Testis (tissue), 3 donors: ENCODE results near the gene ZNF236. TPM values are rescaled to one million over a fixed set of nuclear protein-coding genes. Genes with fewer than 3 reads are reported as not detected.

Experiments
- DNase-seq: peaks from one replicate; pipeline ENCODE4 v3.0.0-alpha.2; 2019
- H3K27ac ChIP-seq, 2 donors: fragments of 200-600 bp; sonication (generic); one replicate each; pipeline ENCODE4 v1.5.1; 2019
- H3K27me3 ChIP-seq: fragments of 200-600 bp; sonication (generic); one replicate; pipeline ENCODE4 v1.5.1; 2019
- H3K36me3 ChIP-seq: fragments of 200-600 bp; sonication (generic); one replicate; pipeline ENCODE4 v1.5.1; 2017; ENCODE audit warnings: low read depth; ENCODE audit errors: missing control alignments
- H3K4me1 ChIP-seq: fragments of 200-600 bp; sonication (generic); one replicate; pipeline ENCODE4 v1.5.1; 2019
- H3K4me3 ChIP-seq, 2 donors: fragments of 200-600 bp; sonication (generic); one replicate each; pipeline ENCODE4 v1.5.1; 2017 to 2019
- H3K9me3 ChIP-seq: fragments of 200-600 bp; sonication (generic); one replicate; pipeline ENCODE4 v1.5.1; 2017
- CTCF ChIP-seq, 3 experiments: fragments of 450-650 bp in 2 of 3; fragments of 200-600 bp in 1 of 3; sonication (generic) in 1 of 3; IDR thresholded peaks; one replicate each; pipeline ENCODE4 v1.5.1; 2016 to 2019; ENCODE audit warnings: antibody characterized with exemption in 3 of 3, mild to moderate bottlenecking in 2 of 3, moderate library complexity in 1 of 3
- POLR2A ChIP-seq: fragments of 450-650 bp; IDR thresholded peaks from one replicate; pipeline ENCODE4 v1.6.1; 2017; ENCODE audit warnings: antibody characterized with exemption, mild to moderate bottlenecking, moderate library complexity
- WGBS, 2 donors: methylation state at CpG; one replicate each; pipeline ENCODE4 v1.1.5; 2018; 5-methylcytosine and 5-hydroxymethylcytosine counted together
- intact Hi-C: fragments of 100-400 bp; cut with DNase I; formaldehyde crosslinking; loops from one replicate; pipeline ENCODE4 v1.15.1; 2023; ENCODE audit warnings: low total_unique reads
- polyA plus RNA-seq: library from polyadenylated mRNA; stranded (reverse); fragments of 350-450 nt; fragmentation: Illumina TruSeq; extraction: RNeasy Lipid Tissue Mini Kit (QIAGEN cat#74804); gene quantifications from one replicate; pipeline ENCODE4 v1.2.3, GENCODE V29; 2014; ENCODE audit warnings: low read depth, low replicate concordance; ENCODE audit not compliant: insufficient read depth
- total RNA-seq, 2 donors: library from RNA; depleted of rRNA; stranded (reverse); fragments of >200 nt; gene quantifications; one replicate each; pipeline ENCODE4 v1.2.3, GENCODE V29; 2016

ZNF236 gene
- total and polyA plus RNA-seq, 3 donors from 2014 or later = 19.5 to 58.2 (median 53.9) TPM

GRCh38 chr18:76834379-76834778 is 12.0 kb downstream of the ZNF236 start:
- 95 to 99% methylated on average over 6 of the region's 6 CpGs for WGBS, 2 donors
- no peak overlapping the region for H3K4me3 ChIP-seq
- intact Hi-C loops = no loop called here
- H3K27ac ChIP-seq = no peak overlapping the region
- H3K27me3 ChIP-seq = no peaks in the 10 kb centered on the region
- DNase-seq = no peak
- TF ChIP-seq CTCF (IDR thresholded peaks at IDR 0.05) (no peak), POLR2A (no peak)
- peaks cover 7% of the 10 kb centered on the region for H3K4me1 ChIP-seq
- H3K9me3 ChIP-seq = no peaks in the 10 kb centered on the region
- H3K36me3 ChIP-seq = no peaks in the 10 kb centered on the region

- no peaks in the 10 kb centered on the region for H3K9me3 ChIP-seq
- H3K4me1 ChIP-seq = peaks cover 7% of the 10 kb centered on the region
- no peak overlapping the region for H3K27ac ChIP-seq
- TF ChIP-seq POLR2A (no peak), CTCF (IDR thresholded peaks at IDR 0.05) (no peak)
- no peak for DNase-seq
- no peaks in the 10 kb centered on the region for H3K36me3 ChIP-seq
- intact Hi-C loops = no loop called here
- no peaks in the 10 kb centered on the region for H3K27me3 ChIP-seq
- H3K4me3 ChIP-seq = no peak overlapping the region
These were observed 13.0 kb downstream of the ZNF236 start for GRCh38 chr18:76835380-76835779.

GRCh38 chr18:76837071-76837470 is 14.7 kb downstream of the ZNF236 start:
- Histone ChIP-seq H3K27ac (no peak overlapping the region), H3K4me1 (peaks cover 7% of the 10 kb centered on the region), H3K4me3 (no peak overlapping the region), H3K27me3 (no peaks in the 10 kb centered on the region), H3K9me3 (no peaks in the 10 kb centered on the region), H3K36me3 (no peaks in the 10 kb centered on the region)
- intact Hi-C loops = no loop called here
- TF ChIP-seq POLR2A = no peak
- 81% methylated on average over 6 of the region's 6 CpGs for WGBS, 2 donors
- no peak for DNase-seq

GRCh38 chr18:76838182-76838581 is 15.8 kb downstream of the ZNF236 start:
- H3K27ac ChIP-seq = peak overlapping the region in 1 of 2 donors; percentile 51

GRCh38 chr18:76839086-76839794 is 16.9 kb downstream of the ZNF236 start:
- 56 to 62% methylated on average over 4 of the region's 4 CpGs for WGBS, 2 donors
- Histone ChIP-seq H3K4me3 (no peak overlapping the region), H3K9me3 (no peaks in the 10 kb centered on the region), H3K27me3 (no peaks in the 10 kb centered on the region), H3K27ac (peak overlapping the region in 1 of 2 donors; percentile 51), H3K36me3 (no peaks in the 10 kb centered on the region), H3K4me1 (peaks cover 7% of the 10 kb centered on the region)
- DNase-seq = no peak
- TF ChIP-seq CTCF (IDR thresholded peaks at IDR 0.05) (no peak), POLR2A (no peak)
- intact Hi-C loops = no loop called here

More at GRCh38 chr18:76838182-76838581, 15.8 kb downstream of the ZNF236 start:
- intact Hi-C loops = no loop called here
- Histone ChIP-seq H3K27me3 (no peaks in the 10 kb centered on the region), H3K36me3 (no peaks in the 10 kb centered on the region), H3K9me3 (no peaks in the 10 kb centered on the region), H3K4me3 (no peak overlapping the region), H3K4me1 (peaks cover 7% of the 10 kb centered on the region)
- no peak for TF ChIP-seq CTCF (IDR thresholded peaks at IDR 0.05)
- no peak for TF ChIP-seq POLR2A
- no peak for DNase-seq
- WGBS, 2 donors = 41 to 44% methylated on average over 3 of the region's 3 CpGs
